Karpas-422 (cell line): ENCODE data around the gene HS3ST1. TPM values are rescaled to one million over a fixed set of nuclear protein-coding genes. Genes with fewer than 3 reads are reported as not detected.

ENCODE experiments used
- DNase-seq: peaks from one replicate; pipeline ENCODE4 v3.0.0-alpha.2; 2015
- H2AFZ ChIP-seq: fragments of 200-600 bp; sonication (generic); 2 replicates; pipeline ENCODE4 v1.6.1; 2014; ENCODE audit warnings: antibody characterized with exemption, low read length, mixed read lengths
- H3K27ac ChIP-seq: fragments of 200-600 bp; sonication (generic); 2 replicates; pipeline ENCODE4 v1.5.1; 2014; ENCODE audit warnings: mild to moderate bottlenecking, low read length, moderate library complexity
- H3K27me3 ChIP-seq: fragments of 200-600 bp; sonication (generic); 2 replicates; pipeline ENCODE4 v1.6.1; 2014; ENCODE audit warnings: low read length, mixed read lengths
- H3K36me3 ChIP-seq: fragments of 200-600 bp; sonication (generic); 2 replicates; pipeline ENCODE4 v1.6.1; 2014; ENCODE audit warnings: low read length, mixed read lengths; ENCODE audit not compliant: insufficient read depth
- H3K4me1 ChIP-seq: fragments of 200-600 bp; sonication (generic); 2 replicates; pipeline ENCODE4 v1.6.1; 2014; ENCODE audit warnings: mild to moderate bottlenecking, low read length, mixed read lengths
- H3K4me2 ChIP-seq: fragments of 200-600 bp; sonication (generic); 2 replicates; pipeline ENCODE4 v1.6.1; 2014; ENCODE audit warnings: low read length, low read depth, mild to moderate bottlenecking; ENCODE audit not compliant: poor library complexity, severe bottlenecking
- H3K4me3 ChIP-seq: fragments of 200-600 bp; sonication (generic); 2 replicates; pipeline ENCODE4 v1.5.1; 2014; ENCODE audit warnings: mild to moderate bottlenecking, antibody characterized with exemption, low read length, mixed read lengths
- H3K79me2 ChIP-seq: fragments of 200-600 bp; sonication (generic); 2 replicates; pipeline ENCODE4 v1.6.1; 2014; ENCODE audit warnings: mild to moderate bottlenecking, low read length, mixed read lengths
- H3K9ac ChIP-seq: fragments of 200-600 bp; sonication (generic); 2 replicates; pipeline ENCODE4 v1.6.0; 2014; ENCODE audit warnings: low read length
- H3K9me2 ChIP-seq: fragments of 200-600 bp; sonication (generic), shearing (Covaris generic); replicated peaks from 2 replicates; pipeline ENCODE4 v1.6.0; 2014; ENCODE audit warnings: mild to moderate bottlenecking, low read length, moderate library complexity; ENCODE audit not compliant: insufficient read depth
- H3K9me3 ChIP-seq: fragments of 300-700, 200-600 bp; sonication (generic); 2 replicates; pipeline ENCODE4 v1.6.1; 2014; ENCODE audit warnings: low read length, mixed read lengths
- H4K20me1 ChIP-seq: fragments of 200-600 bp; sonication (generic); 2 replicates; pipeline ENCODE4 v1.6.1; 2014; ENCODE audit warnings: mild to moderate bottlenecking, antibody characterized with exemption, low read length, low read depth; ENCODE audit not compliant: insufficient read depth
- total RNA-seq: library from RNA; depleted of rRNA; stranded (reverse); fragments of >200 nt; shearing (Covaris generic); gene quantifications from 2 replicates; pipeline ENCODE4 v1.2.3, GENCODE V29; 2014; ENCODE audit warnings: low replicate concordance

The HS3ST1 gene
- total RNA-seq, 1 experiment from 2014 or later = not detected

DNA sequence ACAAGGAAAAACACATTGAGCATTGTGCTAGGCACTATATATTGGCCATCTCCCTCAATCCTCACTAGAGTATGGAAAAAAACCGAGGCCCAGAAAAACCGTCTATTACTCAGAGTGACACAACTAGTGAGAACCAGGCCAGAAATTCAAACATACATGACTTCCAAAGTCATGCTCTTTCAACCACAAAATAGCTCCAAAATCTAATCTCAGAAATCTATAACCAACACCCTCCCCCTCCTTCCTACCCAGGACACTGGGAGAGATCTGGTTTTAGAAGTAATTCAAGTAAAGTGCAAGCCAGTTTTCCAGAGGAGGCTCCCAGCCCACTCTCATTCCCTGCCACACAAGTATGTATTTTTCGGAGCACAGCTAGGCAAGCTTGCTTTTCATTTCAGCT lies 7.6 kb downstream of the HS3ST1 start:
- no peak for DNase-seq
- Histone ChIP-seq H4K20me1 (no peaks in the 10 kb centered on the region), H3K4me1 (no peaks in the 10 kb centered on the region), H3K9me2 (no peaks in the 10 kb centered on the region), H3K9me3 (no peaks in the 10 kb centered on the region), H3K36me3 (no peaks in the 10 kb centered on the region), H3K27ac (no peak overlapping the region), H3K4me2 (no peak overlapping the region), H3K79me2 (no peaks in the 10 kb centered on the region), H3K9ac (no peak overlapping the region), H3K27me3 (no peaks in the 10 kb centered on the region), H3K4me3 (no peak overlapping the region), H2AFZ (no peak overlapping the region)

DNA sequence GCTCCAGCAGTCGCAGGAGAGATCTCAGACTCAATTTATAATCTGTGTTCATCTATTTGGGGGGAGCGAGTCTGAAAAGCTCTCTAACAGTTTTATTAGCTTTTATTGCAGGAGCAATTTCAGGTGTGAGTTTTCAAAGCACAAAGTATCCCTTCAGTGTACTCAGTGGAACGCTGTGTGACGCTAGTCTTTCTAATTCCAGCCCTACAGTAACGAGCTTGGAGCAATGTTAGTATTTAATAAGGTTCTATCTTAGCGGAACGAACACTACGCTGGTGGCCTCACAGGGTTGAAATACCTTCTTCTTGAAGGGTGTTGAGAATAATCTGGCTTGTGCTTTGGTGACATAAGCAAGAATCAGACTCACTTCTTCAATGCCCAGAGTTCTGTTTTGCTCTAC lies 8.4 kb downstream of the HS3ST1 start:
- Histone ChIP-seq H3K9me3 (no peaks in the 10 kb centered on the region), H3K4me2 (no peak overlapping the region), H2AFZ (no peak overlapping the region), H3K4me3 (no peak overlapping the region), H3K9ac (no peak overlapping the region), H3K36me3 (no peaks in the 10 kb centered on the region), H3K27ac (no peak overlapping the region), H3K27me3 (no peaks in the 10 kb centered on the region), H3K79me2 (no peaks in the 10 kb centered on the region), H3K9me2 (no peaks in the 10 kb centered on the region), H4K20me1 (no peaks in the 10 kb centered on the region), H3K4me1 (no peaks in the 10 kb centered on the region)
- DNase-seq = no peak

DNA sequence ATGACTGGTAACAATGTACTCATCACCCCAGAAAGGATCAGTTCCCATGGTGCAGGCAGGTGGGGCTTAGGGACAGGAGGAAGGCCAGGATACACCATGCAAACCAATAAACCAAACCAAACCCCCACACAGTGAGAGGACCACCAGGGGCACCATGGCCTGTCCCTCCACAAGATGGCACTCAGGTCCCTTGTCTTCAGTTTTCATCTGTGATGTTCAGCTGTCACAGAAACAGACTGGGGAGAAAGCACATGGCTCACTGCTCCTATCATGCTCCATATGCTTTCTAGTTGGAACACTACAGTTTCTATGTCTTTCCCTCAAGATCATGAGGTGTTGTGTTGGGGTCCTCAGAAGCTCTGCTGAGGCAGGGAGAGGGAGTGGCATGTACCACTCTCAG lies 10.1 kb downstream of the HS3ST1 start:
- Histone ChIP-seq H3K27ac (no peak overlapping the region), H3K36me3 (no peaks in the 10 kb centered on the region), H3K9me3 (no peaks in the 10 kb centered on the region), H3K9me2 (no peaks in the 10 kb centered on the region), H3K4me3 (no peak overlapping the region), H2AFZ (no peak overlapping the region), H3K4me1 (no peaks in the 10 kb centered on the region), H3K9ac (no peak overlapping the region), H4K20me1 (no peaks in the 10 kb centered on the region), H3K27me3 (no peaks in the 10 kb centered on the region), H3K4me2 (no peak overlapping the region), H3K79me2 (no peaks in the 10 kb centered on the region)
- DNase-seq = no peak

- Histone ChIP-seq H3K27me3 (no peaks in the 10 kb centered on the region), H3K4me2 (no peak overlapping the region), H2AFZ (no peak overlapping the region), H3K4me3 (no peak overlapping the region), H3K27ac (no peak overlapping the region), H3K79me2 (no peaks in the 10 kb centered on the region), H3K9ac (no peak overlapping the region), H3K4me1 (no peaks in the 10 kb centered on the region), H3K9me2 (no peaks in the 10 kb centered on the region), H3K36me3 (no peaks in the 10 kb centered on the region), H4K20me1 (no peaks in the 10 kb centered on the region), H3K9me3 (no peaks in the 10 kb centered on the region)
- DNase-seq = no peak
Measured at GRCh38 chr4:11416767-11417113, 12.0 kb downstream of the HS3ST1 start.

- Histone ChIP-seq H3K4me2 (no peak overlapping the region), H3K9me2 (no peaks in the 10 kb centered on the region), H3K9ac (no peak overlapping the region), H3K4me3 (no peak overlapping the region), H3K27me3 (no peaks in the 10 kb centered on the region), H3K79me2 (no peaks in the 10 kb centered on the region), H3K36me3 (no peaks in the 10 kb centered on the region), H3K4me1 (no peaks in the 10 kb centered on the region), H2AFZ (no peak overlapping the region), H3K9me3 (no peaks in the 10 kb centered on the region), H3K27ac (no peak overlapping the region), H4K20me1 (no peaks in the 10 kb centered on the region)
- no peak for DNase-seq
Measured at GRCh38 chr4:11416071-11416766, 12.5 kb downstream of the HS3ST1 start.

DNA sequence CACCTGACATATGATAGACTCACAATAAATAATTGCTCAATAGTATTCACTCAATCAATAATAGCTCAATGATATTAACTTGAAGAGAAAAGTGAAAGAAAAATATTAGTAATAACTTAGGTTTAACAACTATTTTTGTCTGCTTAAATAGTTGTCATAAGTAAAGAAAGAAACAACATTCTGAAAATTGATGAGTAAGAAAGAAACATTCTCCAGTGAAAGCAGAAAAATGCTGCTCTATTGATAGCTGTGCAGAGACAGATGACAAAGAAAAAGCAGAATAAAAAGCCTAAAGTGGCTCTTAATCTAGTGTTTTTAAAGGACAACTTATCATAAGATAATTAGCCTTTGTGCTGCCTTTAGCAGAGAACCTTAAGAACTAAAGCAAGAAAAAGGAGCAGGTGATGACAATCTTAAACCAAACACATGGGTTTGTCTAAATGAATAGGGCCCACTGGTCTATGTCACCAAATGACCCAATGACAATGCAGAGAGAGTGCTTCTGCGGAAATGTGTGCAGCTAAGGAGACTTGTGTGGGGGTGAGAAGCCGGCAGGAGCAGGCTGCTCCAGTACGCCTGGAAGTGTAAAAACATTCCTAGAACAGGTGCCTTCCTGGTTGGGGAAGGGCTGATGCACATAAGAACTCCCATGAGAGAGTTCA lies 13.2 kb downstream of the HS3ST1 start:
- Histone ChIP-seq H3K4me1 (no peaks in the 10 kb centered on the region), H3K4me2 (no peak overlapping the region), H2AFZ (no peak overlapping the region), H3K79me2 (no peaks in the 10 kb centered on the region), H3K27me3 (no peaks in the 10 kb centered on the region), H3K27ac (no peak overlapping the region), H3K9me2 (no peaks in the 10 kb centered on the region), H4K20me1 (no peaks in the 10 kb centered on the region), H3K9me3 (no peaks in the 10 kb centered on the region), H3K36me3 (no peaks in the 10 kb centered on the region), H3K4me3 (no peak overlapping the region), H3K9ac (no peak overlapping the region)
- DNase-seq = no peak

DNA sequence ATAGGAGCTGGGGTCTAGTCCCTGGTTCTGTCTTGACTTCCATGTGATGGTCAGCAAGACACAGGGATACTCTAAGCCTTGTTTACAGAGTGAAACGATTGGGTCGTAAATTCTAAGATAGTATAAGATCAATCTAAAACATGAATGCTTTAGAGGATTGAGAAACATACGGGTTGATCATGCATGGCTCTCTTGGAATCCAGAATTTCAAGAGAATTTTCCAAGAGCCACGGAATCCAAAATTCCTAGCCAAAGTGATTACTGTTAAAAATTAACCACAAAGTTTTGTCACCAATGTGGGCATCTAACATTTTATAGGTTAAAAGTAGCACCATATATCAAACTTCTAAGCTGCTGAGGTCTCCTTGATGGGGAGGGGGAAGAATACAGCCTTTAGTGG lies 16.5 kb downstream of the HS3ST1 start:
- Histone ChIP-seq H3K79me2 (no peaks in the 10 kb centered on the region), H3K9me2 (no peaks in the 10 kb centered on the region), H3K4me3 (no peak overlapping the region), H3K4me1 (no peaks in the 10 kb centered on the region), H3K36me3 (no peaks in the 10 kb centered on the region), H3K9me3 (0 out of 2 replicates have a peak, but pooled peaks cover 4% of the 10 kb centered on the region), H3K27ac (no peak overlapping the region), H4K20me1 (no peaks in the 10 kb centered on the region), H2AFZ (no peak overlapping the region), H3K27me3 (no peaks in the 10 kb centered on the region), H3K9ac (no peak overlapping the region), H3K4me2 (no peak overlapping the region)
- DNase-seq = no peak

- H3K79me2 ChIP-seq = no peaks in the 10 kb centered on the region
Measured at GRCh38 chr4:11409632-11410031, 19.1 kb downstream of the HS3ST1 start.

More at GRCh38 chr4:11409632-11410031, 19.1 kb downstream of the HS3ST1 start:
- Histone ChIP-seq H3K27me3 (no peaks in the 10 kb centered on the region), H3K9ac (no peak overlapping the region), H3K9me2 (no peaks in the 10 kb centered on the region), H3K36me3 (no peaks in the 10 kb centered on the region), H3K9me3 (peaks cover 10% of the 10 kb centered on the region; the same call in 1 of the 2 replicates), H4K20me1 (no peaks in the 10 kb centered on the region), H3K4me3 (no peak overlapping the region), H3K4me2 (no peak overlapping the region), H2AFZ (no peak overlapping the region), H3K4me1 (no peaks in the 10 kb centered on the region), H3K27ac (no peak overlapping the region)
- no peak for DNase-seq
